RWPE2 (cell line): Measurements from ENCODE around the gene IL31RA.

Experiments used
- ATAC-seq: fragments of 200-7000 bp; cut with Tn5 transposase; 3 replicates; pipeline ENCODE4 v1.9.1; 2021; ENCODE audit warnings: low read depth
- DNase-seq: peaks from one replicate; pipeline ENCODE4 v3.0.0-alpha.2; 2020; ENCODE audit warnings: low spot score
- H3K27ac ChIP-seq: fragments of 450-650 bp; 2 replicates; pipeline ENCODE4 v1.5.1; 2017; ENCODE audit warnings: mild to moderate bottlenecking; ENCODE audit not compliant: poor library complexity, severe bottlenecking
- H3K27me3 ChIP-seq: fragments of 250-450 bp; sonication (Bioruptor Pico); 2 replicates; pipeline ENCODE4 v1.5.1; 2021; ENCODE audit warnings: mild to moderate bottlenecking, moderate library complexity; ENCODE audit not compliant: insufficient read depth, poor library complexity, severe bottlenecking
- H3K36me3 ChIP-seq: fragments of 250-450 bp; sonication (Bioruptor Pico); 2 replicates; pipeline ENCODE4 v1.5.1; 2020; ENCODE audit warnings: low read depth, mild to moderate bottlenecking, moderate library complexity
- H3K4me1 ChIP-seq: fragments of 250-450 bp; sonication (Bioruptor Pico); 2 replicates; pipeline ENCODE4 v1.5.1; 2021; ENCODE audit warnings: mild to moderate bottlenecking, moderate library complexity; ENCODE audit not compliant: insufficient read depth, poor library complexity, severe bottlenecking
- H3K4me3 ChIP-seq: fragments of 250-450 bp; sonication (Bioruptor Pico); 2 replicates; pipeline ENCODE4 v1.5.1; 2021; ENCODE audit warnings: mild to moderate bottlenecking, moderate library complexity; ENCODE audit not compliant: severe bottlenecking
- H3K9me3 ChIP-seq: fragments of 250-450 bp; sonication (Bioruptor Pico); 2 replicates; pipeline ENCODE4 v1.5.1; 2021; ENCODE audit warnings: mild to moderate bottlenecking, moderate library complexity; ENCODE audit not compliant: severe bottlenecking
- TF ChIP-seq, protein P1 (sequence below): fragments of 450-650 bp; IDR thresholded peaks from one replicate; pipeline ENCODE4 v1.5.1; 2017; ENCODE audit warnings: mild to moderate bottlenecking, moderate library complexity; ENCODE audit not compliant: poor library complexity, severe bottlenecking

IL31RA gene

GRCh38 chr5:55841976-55842375, 9.2 kb upstream of the IL31RA start:
- no peaks in the 10 kb centered on the region for H3K27me3 ChIP-seq
- no peak overlapping the region for H3K27ac ChIP-seq
- no peak overlapping the region for H3K4me3 ChIP-seq
- TF ChIP-seq, protein P1, sequence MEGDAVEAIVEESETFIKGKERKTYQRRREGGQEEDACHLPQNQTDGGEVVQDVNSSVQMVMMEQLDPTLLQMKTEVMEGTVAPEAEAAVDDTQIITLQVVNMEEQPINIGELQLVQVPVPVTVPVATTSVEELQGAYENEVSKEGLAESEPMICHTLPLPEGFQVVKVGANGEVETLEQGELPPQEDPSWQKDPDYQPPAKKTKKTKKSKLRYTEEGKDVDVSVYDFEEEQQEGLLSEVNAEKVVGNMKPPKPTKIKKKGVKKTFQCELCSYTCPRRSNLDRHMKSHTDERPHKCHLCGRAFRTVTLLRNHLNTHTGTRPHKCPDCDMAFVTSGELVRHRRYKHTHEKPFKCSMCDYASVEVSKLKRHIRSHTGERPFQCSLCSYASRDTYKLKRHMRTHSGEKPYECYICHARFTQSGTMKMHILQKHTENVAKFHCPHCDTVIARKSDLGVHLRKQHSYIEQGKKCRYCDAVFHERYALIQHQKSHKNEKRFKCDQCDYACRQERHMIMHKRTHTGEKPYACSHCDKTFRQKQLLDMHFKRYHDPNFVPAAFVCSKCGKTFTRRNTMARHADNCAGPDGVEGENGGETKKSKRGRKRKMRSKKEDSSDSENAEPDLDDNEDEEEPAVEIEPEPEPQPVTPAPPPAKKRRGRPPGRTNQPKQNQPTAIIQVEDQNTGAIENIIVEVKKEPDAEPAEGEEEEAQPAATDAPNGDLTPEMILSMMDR, result no peak
- ATAC-seq (no peak), DNase-seq (no peak)
- no peaks in the 10 kb centered on the region for H3K9me3 ChIP-seq
- H3K4me1 ChIP-seq, result no peaks in the 10 kb centered on the region
- H3K36me3 ChIP-seq, result no peaks in the 10 kb centered on the region

DNA sequence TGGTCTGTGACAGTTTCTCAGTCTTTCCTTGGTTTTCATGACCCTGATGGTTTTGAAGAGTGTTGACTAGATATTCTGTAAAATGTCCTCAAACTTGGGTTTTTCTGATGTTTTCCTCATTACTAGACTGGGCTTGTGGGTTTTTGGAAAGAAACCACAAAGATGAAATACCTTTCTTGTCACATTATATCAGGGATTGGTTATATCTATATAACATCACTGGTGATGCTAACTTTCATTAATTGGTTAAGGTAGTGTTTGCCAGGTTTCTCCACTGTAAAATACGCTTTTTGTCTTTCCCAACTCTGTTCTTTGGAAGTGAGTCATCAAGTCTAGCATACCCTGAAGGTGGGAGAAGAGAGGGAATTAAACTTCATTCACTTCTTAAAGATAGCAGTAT, 3.3 kb upstream of the IL31RA start:
- Histone ChIP-seq H3K27me3 (no peaks in the 10 kb centered on the region), H3K4me1 (peaks cover 32% of the 10 kb centered on the region), H3K9me3 (no peaks in the 10 kb centered on the region), H3K4me3 (no peak overlapping the region), H3K36me3 (no peaks in the 10 kb centered on the region), H3K27ac (no peak overlapping the region)
- ATAC-seq (peak; percentile 42; the same call in 1 of the 3 replicates), DNase-seq (no peak)
- TF ChIP-seq, protein P1, result no peak

GRCh38 chr5:55848783-55849182, 2.4 kb upstream of the IL31RA start:
- peaks cover 41% of the 10 kb centered on the region for H3K4me1 ChIP-seq
- H3K36me3 ChIP-seq, result no peaks in the 10 kb centered on the region
- TF ChIP-seq, protein P1, result no peak
- DNase-seq (no peak), ATAC-seq (no peak)
- H3K27ac ChIP-seq, result no peak overlapping the region
- no peaks in the 10 kb centered on the region for H3K27me3 ChIP-seq
- no peaks in the 10 kb centered on the region for H3K9me3 ChIP-seq
- H3K4me3 ChIP-seq, result no peak overlapping the region

DNA sequence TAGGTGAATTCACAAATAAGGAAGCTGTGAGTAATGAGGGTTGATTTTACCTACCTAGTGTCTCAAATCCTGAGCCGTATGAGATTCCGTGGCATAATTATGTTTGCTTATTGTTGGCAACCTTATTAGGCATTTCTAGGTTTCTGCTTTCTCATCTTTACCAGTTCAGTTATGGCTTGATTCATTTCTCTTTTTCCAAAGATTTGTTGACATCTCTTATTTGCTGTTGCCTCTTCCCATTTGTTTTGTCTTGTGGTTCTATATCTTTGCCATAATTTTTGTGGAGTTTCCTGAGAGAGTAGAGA, 470 bp downstream of the IL31RA start:
- H3K4me1 ChIP-seq, result peaks cover 49% of the 10 kb centered on the region
- ATAC-seq (peak; percentile 7; the same call in 1 of the 3 replicates), DNase-seq (no peak)
- no peaks in the 10 kb centered on the region for H3K9me3 ChIP-seq
- H3K4me3 ChIP-seq, result peak overlapping the region; percentile 22
- TF ChIP-seq, protein P1, result no peak
- H3K27ac ChIP-seq, result peak overlapping the region; percentile 70
- H3K27me3 ChIP-seq, result no peaks in the 10 kb centered on the region
- no peaks in the 10 kb centered on the region for H3K36me3 ChIP-seq

- H3K9me3 ChIP-seq, result no peaks in the 10 kb centered on the region
- TF ChIP-seq, protein P1, result no peak
- H3K27ac ChIP-seq, result peak overlapping the region; percentile 70
- H3K4me3 ChIP-seq, result no peak overlapping the region
- DNase-seq (no peak), ATAC-seq (no peak)
- H3K36me3 ChIP-seq, result no peaks in the 10 kb centered on the region
- H3K27me3 ChIP-seq, result no peaks in the 10 kb centered on the region
- peaks cover 49% of the 10 kb centered on the region for H3K4me1 ChIP-seq
Observed at GRCh38 chr5:55852503-55852902, 1.3 kb downstream of the IL31RA start.
